HFFc6 (cell line): ENCODE data around the gene BNIP3. TPM values are rescaled to one million over a fixed set of nuclear protein-coding genes. Genes with fewer than 3 reads are reported as not detected.

Source experiments
- DNase-seq: peaks from one replicate; pipeline ENCODE4 v3.0.0-alpha.2; 2018
- H3K27ac Mint-ChIP-seq: 2 replicates; pipeline ENCODE4 v1.8.0; 2020; ENCODE audit warnings: mild to moderate bottlenecking, mixed read lengths
- H3K27me3 Mint-ChIP-seq: 2 replicates; pipeline ENCODE4 v1.8.0; 2021; ENCODE audit warnings: mild to moderate bottlenecking, moderate library complexity, mixed read lengths; ENCODE audit not compliant: insufficient read depth
- H3K36me3 Mint-ChIP-seq: 2 replicates; pipeline ENCODE4 v1.8.0; 2021; ENCODE audit warnings: low read depth, mixed read lengths
- H3K4me1 Mint-ChIP-seq: 2 replicates; pipeline ENCODE4 v1.8.0; 2020; ENCODE audit warnings: low read depth, mixed read lengths
- H3K4me3 Mint-ChIP-seq: 2 replicates; pipeline ENCODE4 v1.8.0; 2020; ENCODE audit warnings: mild to moderate bottlenecking, moderate library complexity, mixed read lengths
- H3K9me3 Mint-ChIP-seq: 2 replicates; pipeline ENCODE4 v1.8.0; 2020; ENCODE audit warnings: mild to moderate bottlenecking, mixed read lengths
- CTCF ChIP-seq: fragments of 200-600 bp; sonication (generic); IDR thresholded peaks from 2 replicates; pipeline ENCODE4 v1.5.0; 2021; ENCODE audit warnings: antibody characterized with exemption, mild to moderate bottlenecking
- total RNA-seq, 6 experiments: library from RNA; stranded (reverse); fragmentation: NEBNext Ultra II Directional; extraction: Animal tissue kit (Norgen Biotek cat#: 25700); gene quantifications; 2 replicates in 1 of 6; 3 replicates in 5 of 6; pipeline ENCODE4 v1.2.3, GENCODE V29; 2021

BNIP3 gene
- total RNA-seq, 6 experiments from 2014 or later = 71.0 to 107 (median 78.3) TPM

- Mint-ChIP-seq H3K36me3 (peaks cover 58% of the 10 kb centered on the region), H3K4me1 (peaks cover 35% of the 10 kb centered on the region), H3K4me3 (no peak overlapping the region), H3K9me3 (no peaks in the 10 kb centered on the region), H3K27me3 (no peaks in the 10 kb centered on the region; the same call in 1 of the 2 replicates), H3K27ac (no peak overlapping the region)
- TF ChIP-seq CTCF = no peak
- no peak for DNase-seq
Observed at GRCh38 chr10:131942455-131942854, 39.3 kb downstream of the BNIP3 start.

- TF ChIP-seq CTCF = no peak
- H3K4me1 Mint-ChIP-seq = peaks cover 16% of the 10 kb centered on the region
- no peaks in the 10 kb centered on the region for H3K27me3 Mint-ChIP-seq
- H3K9me3 Mint-ChIP-seq = no peaks in the 10 kb centered on the region
- H3K4me3 Mint-ChIP-seq = no peak overlapping the region
- peaks cover 32% of the 10 kb centered on the region for H3K36me3 Mint-ChIP-seq
- DNase-seq = no peak
- H3K27ac Mint-ChIP-seq = no peak overlapping the region; the same call in 1 of the 2 replicates
Observed at GRCh38 chr10:131938681-131939080, 43.0 kb downstream of the BNIP3 start.

GRCh38 chr10:131937836-131938235 is 43.9 kb downstream of the BNIP3 start:
- Mint-ChIP-seq H3K27ac (no peak overlapping the region), H3K4me1 (peaks cover 16% of the 10 kb centered on the region), H3K9me3 (no peaks in the 10 kb centered on the region), H3K4me3 (no peak overlapping the region), H3K27me3 (no peaks in the 10 kb centered on the region), H3K36me3 (peaks cover 28% of the 10 kb centered on the region)
- no peak for DNase-seq
- no peak for TF ChIP-seq CTCF

GRCh38 chr10:131936736-131937135 is 45.0 kb downstream of the BNIP3 start:
- H3K4me3 Mint-ChIP-seq = no peak overlapping the region
- H3K27me3 Mint-ChIP-seq = no peaks in the 10 kb centered on the region
- no peaks in the 10 kb centered on the region for H3K9me3 Mint-ChIP-seq
- DNase-seq = no peak
- TF ChIP-seq CTCF = no peak
- H3K36me3 Mint-ChIP-seq = peaks cover 28% of the 10 kb centered on the region
- peaks cover 16% of the 10 kb centered on the region for H3K4me1 Mint-ChIP-seq
- H3K27ac Mint-ChIP-seq = no peak overlapping the region

GRCh38 chr10:131936294-131936693 is 45.4 kb downstream of the BNIP3 start:
- peak; percentile 45 for DNase-seq
- no peaks in the 10 kb centered on the region for H3K9me3 Mint-ChIP-seq
- peak; percentile 32; the same call in 1 of the 2 replicates for TF ChIP-seq CTCF
- peaks cover 16% of the 10 kb centered on the region for H3K4me1 Mint-ChIP-seq
- H3K36me3 Mint-ChIP-seq = peaks cover 27% of the 10 kb centered on the region
- H3K27ac Mint-ChIP-seq = no peak overlapping the region
- no peaks in the 10 kb centered on the region for H3K27me3 Mint-ChIP-seq
- no peak overlapping the region for H3K4me3 Mint-ChIP-seq

- no peaks in the 10 kb centered on the region for H3K27me3 Mint-ChIP-seq
- TF ChIP-seq CTCF = no peak
- H3K9me3 Mint-ChIP-seq = no peaks in the 10 kb centered on the region
- H3K4me1 Mint-ChIP-seq = peaks cover 23% of the 10 kb centered on the region
- H3K36me3 Mint-ChIP-seq = peaks cover 17% of the 10 kb centered on the region
- H3K4me3 Mint-ChIP-seq = no peak overlapping the region
- no peak overlapping the region for H3K27ac Mint-ChIP-seq
- no peak for DNase-seq
Observed at GRCh38 chr10:131935260-131935659, 46.5 kb downstream of the BNIP3 start.
